Mesendoderm (in vitro differentiated cells): ENCODE data around the gene ZKSCAN4.

Experiments used
- DNase-seq: peaks from one replicate; pipeline ENCODE4 v3.0.0; 2013
- H2AK5ac ChIP-seq: 2 replicates; pipeline ENCODE4 v1.6.1; 2013; ENCODE audit warnings: low read length, inconsistent platforms
- H2BK120ac ChIP-seq: 2 replicates; pipeline ENCODE4 v1.6.1; 2013; ENCODE audit warnings: low read depth, mild to moderate bottlenecking, low read length, moderate library complexity, mixed read lengths
- H2BK15ac ChIP-seq: replicated peaks from 2 replicates; pipeline ENCODE4 v1.6.1; 2013; ENCODE audit warnings: low read depth, mild to moderate bottlenecking, moderate library complexity
- H2BK5ac ChIP-seq: 2 replicates; pipeline ENCODE4 v1.6.1; 2013; ENCODE audit warnings: low read length, inconsistent platforms
- H3K18ac ChIP-seq: 2 replicates; pipeline ENCODE4 v1.6.1; 2013; ENCODE audit warnings: mild to moderate bottlenecking, low read length, mixed read lengths
- H3K23ac ChIP-seq: one replicate; pipeline ENCODE4 v1.6.1; 2013; ENCODE audit warnings: low read length
- H3K27ac ChIP-seq: 2 replicates; pipeline ENCODE4 v1.5.1; 2013; ENCODE audit warnings: low read depth, mild to moderate bottlenecking, inconsistent platforms, low read length, moderate library complexity
- H3K27me3 ChIP-seq: 2 replicates; pipeline ENCODE4 v1.6.1; 2013; ENCODE audit warnings: low read length, control low read depth, mild to moderate bottlenecking, inconsistent platforms; ENCODE audit not compliant: insufficient read depth, poor library complexity
- H3K36me3 ChIP-seq: 2 replicates; pipeline ENCODE4 v1.6.1; 2013; ENCODE audit warnings: low read length, inconsistent platforms; ENCODE audit not compliant: control insufficient read depth, insufficient read depth
- H3K4ac ChIP-seq: one replicate; pipeline ENCODE4 v1.6.1; 2013; ENCODE audit warnings: low read depth, mild to moderate bottlenecking, low read length, moderate library complexity
- H3K4me1 ChIP-seq: 2 replicates; pipeline ENCODE4 v1.6.1; 2013; ENCODE audit warnings: low read depth, low read length, inconsistent platforms; ENCODE audit not compliant: control insufficient read depth
- H3K4me2 ChIP-seq: 2 replicates; pipeline ENCODE4 v1.6.1; 2013; ENCODE audit warnings: low read length
- H3K4me3 ChIP-seq: 2 replicates; pipeline ENCODE4 v1.5.1; 2013; ENCODE audit warnings: mild to moderate bottlenecking, low read length
- H3K56ac ChIP-seq: one replicate; pipeline ENCODE4 v1.6.1; 2013; ENCODE audit warnings: low read length
- H3K79me1 ChIP-seq: 2 replicates; pipeline ENCODE4 v1.6.1; 2013; ENCODE audit warnings: low read length, inconsistent platforms
- H3K79me2 ChIP-seq: 2 replicates; pipeline ENCODE4 v1.6.1; 2013; ENCODE audit warnings: mild to moderate bottlenecking, low read length; ENCODE audit not compliant: control insufficient read depth, insufficient read depth
- H3K9ac ChIP-seq: 2 replicates; pipeline ENCODE4 v1.6.1; 2013; ENCODE audit warnings: low read length, inconsistent platforms
- H4K5ac ChIP-seq: one replicate; pipeline ENCODE4 v1.6.1; 2013; ENCODE audit warnings: low read length
- H4K8ac ChIP-seq: one replicate; pipeline ENCODE4 v1.6.1; 2013; ENCODE audit warnings: low read depth, mild to moderate bottlenecking, control low read depth, low read length, moderate library complexity
- WGBS: extraction: QIAGEN DNeasy Blood & Tissue Kit; methylation state at CpG from one replicate; pipeline ENCODE4 v1.1.7; 2013; ENCODE audit warnings: low lambda C conversion rate, missing lambda C conversion rate; ENCODE audit not compliant: insufficient coverage; ENCODE audit errors: extremely low coverage; 5-methylcytosine and 5-hydroxymethylcytosine counted together

ZKSCAN4 gene

GRCh38 chr6:28258877-28259777, 7.1 kb upstream of the ZKSCAN4 start, which contains the start of gene NKAPL:
NKAPL (plus strand) TSS chr6:28259297; CDS start chr6:28259372, 75 bp downstream.
- no peaks in the 10 kb centered on the region for H3K36me3 ChIP-seq
- H3K56ac ChIP-seq: no peak within 1 kb of the TSS
- H3K79me1 ChIP-seq: no peaks in the 10 kb centered on the region
- no peak within 1 kb of the TSS for H2AK5ac ChIP-seq
- no peak within 1 kb of the TSS for H2BK5ac ChIP-seq
- no peaks in the 10 kb centered on the region for H3K79me2 ChIP-seq
- no peak within 1 kb of the TSS for H4K8ac ChIP-seq
- no peaks in the 10 kb centered on the region for H3K27me3 ChIP-seq
- no peak for DNase-seq
- no peak within 1 kb of the TSS for H4K5ac ChIP-seq
- no peaks in the 10 kb centered on the region for H3K4me1 ChIP-seq
- H3K4me3 ChIP-seq: no peak within 1 kb of the TSS
- no peak within 1 kb of the TSS for H3K4ac ChIP-seq
- H3K9ac ChIP-seq: no peak within 1 kb of the TSS
- H3K18ac ChIP-seq: no peak within 1 kb of the TSS
- WGBS: 100% methylated on average over 1 of the region's 58 CpGs
- H3K27ac ChIP-seq: no peak within 1 kb of the TSS
- H2BK120ac ChIP-seq: no peak within 1 kb of the TSS
- H3K23ac ChIP-seq: no peak within 1 kb of the TSS
- H3K4me2 ChIP-seq: no peak within 1 kb of the TSS
- no peak within 1 kb of the TSS for H2BK15ac ChIP-seq

GRCh38 chr6:28257042-28257441, 5.0 kb upstream of the ZKSCAN4 start:
- H3K9ac ChIP-seq: no peak overlapping the region
- WGBS: no CpG with 5 or more reads among the region's 1 CpG
- no peak overlapping the region for H2BK15ac ChIP-seq
- no peak overlapping the region for H3K56ac ChIP-seq
- H3K18ac ChIP-seq: no peak overlapping the region
- no peak overlapping the region for H2BK5ac ChIP-seq
- H3K4me2 ChIP-seq: no peak overlapping the region
- DNase-seq: no peak
- no peak overlapping the region for H4K8ac ChIP-seq
- no peak overlapping the region for H3K23ac ChIP-seq
- H3K27me3 ChIP-seq: no peaks in the 10 kb centered on the region
- H3K4me3 ChIP-seq: no peak overlapping the region
- H3K4me1 ChIP-seq: no peaks in the 10 kb centered on the region
- H3K36me3 ChIP-seq: no peaks in the 10 kb centered on the region
- H3K79me2 ChIP-seq: no peaks in the 10 kb centered on the region
- H3K27ac ChIP-seq: no peak overlapping the region
- no peak overlapping the region for H2BK120ac ChIP-seq
- H3K4ac ChIP-seq: no peak overlapping the region
- no peak overlapping the region for H4K5ac ChIP-seq
- no peaks in the 10 kb centered on the region for H3K79me1 ChIP-seq
- H2AK5ac ChIP-seq: no peak overlapping the region

DNA sequence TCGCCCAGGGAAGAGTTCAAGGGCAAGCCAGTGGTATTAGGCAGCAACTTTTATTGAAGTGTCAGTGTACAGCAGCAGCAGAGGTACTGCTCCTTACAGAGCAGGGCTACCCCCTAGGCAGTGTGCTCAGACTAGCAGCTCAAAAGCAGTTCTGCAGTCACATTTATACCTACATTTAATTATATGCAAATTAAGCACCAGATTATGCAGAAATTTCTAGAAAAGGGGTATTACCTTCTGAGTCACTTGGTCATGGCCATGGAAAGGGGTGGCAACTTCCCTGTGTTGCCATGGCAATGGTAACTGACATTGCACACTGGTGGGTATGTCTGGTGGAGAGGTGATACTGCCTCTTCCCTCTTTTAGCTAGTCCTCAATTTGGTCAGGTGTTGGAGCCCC, 2.1 kb upstream of the ZKSCAN4 start:
- Histone ChIP-seq H4K5ac (no peak overlapping the region), H3K4me3 (no peak overlapping the region), H3K79me1 (peaks cover 4% of the 10 kb centered on the region), H3K23ac (no peak overlapping the region), H3K4me1 (peaks cover 2% of the 10 kb centered on the region), H3K79me2 (peaks cover 1% of the 10 kb centered on the region), H2AK5ac (no peak overlapping the region), H3K9ac (no peak overlapping the region), H3K36me3 (no peaks in the 10 kb centered on the region), H3K27me3 (no peaks in the 10 kb centered on the region), H3K27ac (no peak overlapping the region), H2BK15ac (no peak overlapping the region), H3K4ac (no peak overlapping the region), H3K18ac (no peak overlapping the region), H3K56ac (no peak overlapping the region), H2BK120ac (no peak overlapping the region), H2BK5ac (no peak overlapping the region), H4K8ac (no peak overlapping the region), H3K4me2 (no peak overlapping the region)
- WGBS: no CpG with 5 or more reads among the region's 1 CpG
- DNase-seq: peak; percentile 37

DNA sequence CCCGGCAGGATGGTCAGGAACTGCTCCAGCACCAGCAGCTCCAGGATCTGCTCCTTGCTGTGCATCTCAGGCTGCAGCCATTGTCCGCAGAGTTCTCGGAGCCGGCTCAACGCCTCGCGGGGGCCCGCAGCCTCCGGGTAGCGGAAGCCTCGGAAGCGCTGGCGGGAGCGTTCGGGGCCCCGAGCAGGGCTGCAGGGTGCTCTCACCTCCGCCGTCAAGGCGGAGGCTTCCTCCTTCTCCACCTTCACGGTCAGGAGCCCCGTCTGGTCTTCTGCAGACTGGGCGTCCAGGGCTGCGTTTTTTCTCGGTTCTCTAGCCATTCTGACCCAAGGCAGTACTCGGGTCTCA, 434 bp downstream of the ZKSCAN4 start:
- Histone ChIP-seq H3K4ac (peak overlapping the region; percentile 2), H3K23ac (no peak overlapping the region), H3K36me3 (no peaks in the 10 kb centered on the region), H3K4me1 (peaks cover 2% of the 10 kb centered on the region), H2BK5ac (no peak overlapping the region), H3K27me3 (no peaks in the 10 kb centered on the region), H4K5ac (no peak overlapping the region), H3K9ac (peak overlapping the region; percentile 95), H3K56ac (peak overlapping the region; percentile 85), H3K27ac (no peak overlapping the region), H3K79me2 (peaks cover 1% of the 10 kb centered on the region), H4K8ac (no peak overlapping the region), H2AK5ac (no peak overlapping the region), H3K79me1 (peaks cover 4% of the 10 kb centered on the region), H3K4me2 (peak overlapping the region; percentile 49), H3K18ac (no peak overlapping the region), H2BK120ac (no peak overlapping the region), H3K4me3 (peak overlapping the region; percentile 98), H2BK15ac (no peak overlapping the region)
- peak; percentile 61 for DNase-seq
- no CpG with 5 or more reads among the region's 25 CpGs for WGBS

DNA sequence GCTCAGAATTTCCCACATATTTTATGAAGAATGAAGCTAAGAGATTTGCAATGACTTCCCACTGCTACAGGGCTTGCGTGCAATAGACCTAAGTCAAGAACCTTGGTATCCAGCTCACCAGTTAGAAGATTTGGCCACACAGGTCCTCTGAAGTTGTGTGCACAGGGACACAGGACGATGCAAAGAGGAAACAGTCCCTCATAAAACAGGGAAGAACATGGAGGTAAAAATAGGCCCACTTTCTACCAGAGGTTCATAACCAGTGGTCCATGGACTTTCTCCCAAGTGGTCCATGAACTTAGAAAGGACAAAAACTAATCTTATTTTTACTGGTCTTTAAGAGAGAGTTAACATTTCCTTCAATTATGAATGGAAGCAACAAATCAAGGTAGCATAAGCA, 1.3 kb downstream of the ZKSCAN4 start:
- Histone ChIP-seq H2AK5ac (no peak overlapping the region), H3K79me2 (peaks cover 1% of the 10 kb centered on the region), H3K4me1 (peaks cover 2% of the 10 kb centered on the region), H3K4me3 (no peak overlapping the region), H3K23ac (no peak overlapping the region), H3K9ac (peak overlapping the region; percentile 1), H3K79me1 (peaks cover 4% of the 10 kb centered on the region), H3K27me3 (no peaks in the 10 kb centered on the region), H3K56ac (no peak overlapping the region), H2BK15ac (no peak overlapping the region), H2BK120ac (no peak overlapping the region), H2BK5ac (no peak overlapping the region), H3K36me3 (no peaks in the 10 kb centered on the region), H3K18ac (no peak overlapping the region), H3K27ac (no peak overlapping the region), H3K4me2 (no peak overlapping the region), H3K4ac (no peak overlapping the region), H4K5ac (no peak overlapping the region), H4K8ac (no peak overlapping the region)
- WGBS: no CpG with 5 or more reads among the region's 2 CpGs
- DNase-seq: no peak
